AG10803 (cell line): ENCODE results near the gene VWA8.

Experiments used
- DNase-seq: peaks from one replicate; pipeline ENCODE4 v3.0.0; 2010; ENCODE audit warnings: low read depth
- H3K4me3 ChIP-seq: 2 replicates; pipeline ENCODE4 v1.5.1; 2011; ENCODE audit warnings: mild to moderate bottlenecking, low read length, control low read depth
- CTCF ChIP-seq: conservative IDR thresholded peaks from 2 replicates; pipeline ENCODE4 v1.5.1; 2011; ENCODE audit warnings: mild to moderate bottlenecking, low read length, control low read depth, inconsistent platforms

Gene VWA8

GRCh38 chr13:41608839-41609177 lies 352.1 kb downstream of the VWA8 start:
- DNase-seq: peak; percentile 66
- no peak overlapping the region for H3K4me3 ChIP-seq
- no peak for TF ChIP-seq CTCF

- no peak for TF ChIP-seq CTCF
- peak; percentile 51 for DNase-seq
Measured at GRCh38 chr13:41608111-41608838, 352.6 kb downstream of the VWA8 start.

DNA sequence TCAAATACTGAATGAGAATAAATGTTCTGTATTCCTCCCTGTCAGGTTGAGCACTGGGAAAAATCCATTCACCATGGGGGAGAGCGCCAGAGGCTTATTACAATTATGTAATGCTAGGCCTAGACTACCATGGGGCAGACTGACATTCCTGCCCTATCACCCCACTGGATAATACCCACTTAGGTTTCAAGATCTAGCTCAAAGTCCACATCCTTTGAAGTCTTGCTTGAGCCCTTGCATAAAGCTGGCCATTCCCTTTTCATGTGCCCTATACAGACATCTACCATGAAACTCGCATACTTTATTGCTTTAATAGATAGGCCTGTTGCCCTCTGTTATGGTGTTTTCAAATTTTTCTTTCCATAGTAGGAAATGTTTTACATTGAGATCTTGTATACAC lies 354.3 kb downstream of the VWA8 start:
- DNase-seq: no peak
- H3K4me3 ChIP-seq: no peak overlapping the region
- TF ChIP-seq CTCF: no peak

More at GRCh38 chr13:41608111-41608838, 352.6 kb downstream of the VWA8 start:
- H3K4me3 ChIP-seq: no peak overlapping the region

DNA sequence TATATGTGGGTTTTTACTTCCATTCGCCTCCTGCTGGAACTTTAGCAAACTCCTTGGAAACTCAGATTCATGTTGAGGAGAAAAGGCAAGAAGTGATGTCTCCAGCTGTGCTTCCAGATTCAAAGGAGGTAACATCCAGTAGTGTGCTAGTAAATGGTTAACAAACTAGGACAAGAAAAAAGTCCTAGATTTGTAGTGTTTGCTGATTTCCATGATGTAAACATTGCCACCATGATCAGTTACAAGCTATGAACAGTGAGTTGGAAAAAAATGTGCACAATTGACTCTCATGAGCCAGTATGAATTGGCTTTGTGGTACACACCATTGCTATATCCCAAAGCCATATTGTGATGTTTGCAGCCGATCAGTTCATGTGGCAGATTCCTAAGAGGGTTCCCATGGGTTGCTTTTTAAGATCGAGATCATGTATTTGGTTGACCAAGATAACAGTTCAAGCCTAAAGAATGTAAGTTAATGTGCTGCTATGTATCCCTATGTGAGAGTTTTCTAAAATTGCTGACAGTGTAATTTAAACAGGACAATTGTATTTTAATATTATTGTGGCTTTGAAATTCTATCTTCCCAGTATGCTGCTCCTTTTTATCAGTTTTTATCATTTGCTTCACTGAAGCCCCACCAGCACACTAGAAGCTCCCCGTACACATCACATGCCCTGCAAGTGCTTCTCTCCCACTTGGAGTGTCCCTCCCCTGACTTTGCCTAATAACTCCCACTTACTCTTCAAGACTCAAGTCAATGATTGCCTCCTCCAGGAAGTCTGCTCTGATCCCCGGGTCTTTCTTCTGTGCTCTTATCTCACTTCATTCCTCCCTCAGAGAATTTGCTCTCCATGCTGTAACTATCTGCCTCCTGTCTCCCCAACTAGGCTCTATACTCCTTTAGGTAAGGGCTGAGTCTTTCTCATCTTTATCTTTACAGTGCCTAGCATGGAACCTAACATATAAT lies 355.3 kb downstream of the VWA8 start:
- DNase-seq: no peak
- no peak; the same call in 1 of the 2 replicates for TF ChIP-seq CTCF
- H3K4me3 ChIP-seq: no peak overlapping the region

GRCh38 chr13:41603917-41604316 lies 357.0 kb downstream of the VWA8 start:
- DNase-seq: peak; percentile 49
- TF ChIP-seq CTCF: no peak
- no peak overlapping the region for H3K4me3 ChIP-seq

DNA sequence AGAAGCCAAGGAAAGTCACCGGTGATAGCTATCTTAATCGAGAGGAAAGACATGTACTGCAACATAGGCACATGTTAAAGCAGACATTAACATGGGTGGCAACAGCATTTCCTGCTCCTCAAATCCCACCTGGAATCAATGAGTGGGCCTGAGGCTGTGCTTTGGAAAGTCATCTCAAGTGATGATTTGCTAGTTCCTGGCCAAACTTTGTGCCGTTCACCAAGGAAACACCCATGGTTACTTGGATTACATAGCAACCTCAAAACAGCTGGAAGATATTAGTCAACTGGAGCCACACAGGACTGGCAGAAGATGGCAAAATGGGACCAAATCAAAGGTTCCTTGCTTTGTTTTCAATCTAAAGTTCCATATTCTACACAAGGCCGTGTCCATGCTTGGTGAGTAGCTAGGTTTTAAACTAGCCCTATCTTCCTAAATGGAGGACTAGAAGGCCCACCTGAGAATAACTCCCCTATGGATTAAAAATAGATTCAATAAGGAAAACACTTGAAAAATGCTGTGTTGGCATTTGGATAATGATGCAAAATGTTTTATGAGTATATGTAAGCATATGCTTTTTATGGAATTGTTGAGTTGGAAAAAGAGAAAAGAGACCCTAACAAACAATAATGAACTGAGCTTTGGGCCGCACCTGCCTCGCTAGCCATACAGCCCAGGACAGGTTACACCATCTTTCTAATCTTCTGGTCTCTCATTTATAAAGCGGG lies 359.0 kb downstream of the VWA8 start:
- H3K4me3 ChIP-seq: no peak overlapping the region
- DNase-seq: peak; percentile 93
- TF ChIP-seq CTCF: no peak
